Endodermal cell (in vitro differentiated cells): ENCODE data around the gene HAPSTR1. TPM values are rescaled to one million over a fixed set of nuclear protein-coding genes. Genes with fewer than 3 reads are reported as not detected.
"Not testable (repeated sequence)": the region's sequence is repeated elsewhere in the genome, so short reads cannot be mapped to it uniquely, and the experiment has no call there.

Experiments used
- DNase-seq: peaks from one replicate; pipeline ENCODE4 v3.0.0-alpha.2; 2017
- H3K27ac ChIP-seq: 2 replicates; pipeline ENCODE4 v1.5.1; 2013; ENCODE audit warnings: mild to moderate bottlenecking, low read depth, low read length, moderate library complexity
- H3K27me3 ChIP-seq: 2 replicates; pipeline ENCODE4 v1.6.1; 2013; ENCODE audit warnings: mild to moderate bottlenecking, low read length, moderate library complexity; ENCODE audit not compliant: insufficient read depth, control insufficient read depth, poor library complexity, severe bottlenecking
- H3K36me3 ChIP-seq: 2 replicates; pipeline ENCODE4 v1.7.0; 2013; ENCODE audit warnings: mild to moderate bottlenecking, low read length, moderate library complexity; ENCODE audit not compliant: control insufficient read depth, insufficient read depth
- H3K4me1 ChIP-seq: one replicate; pipeline ENCODE4 v1.7.0; 2013; ENCODE audit warnings: low read length; ENCODE audit not compliant: control insufficient read depth, insufficient read depth
- H3K4me3 ChIP-seq: 2 replicates; pipeline ENCODE4 v1.5.1; 2013; ENCODE audit warnings: mild to moderate bottlenecking, low read length, moderate library complexity
- H3K9ac ChIP-seq: 2 replicates; pipeline ENCODE4 v1.6.1; 2013; ENCODE audit warnings: mild to moderate bottlenecking, low read length, moderate library complexity; ENCODE audit not compliant: poor library complexity, severe bottlenecking; ENCODE audit errors: extremely low read depth
- H3K9me3 ChIP-seq: 2 replicates; pipeline ENCODE4 v1.6.1; 2013; ENCODE audit warnings: mild to moderate bottlenecking, low read length, moderate library complexity; ENCODE audit not compliant: control insufficient read depth
- H3K27ac Mint-ChIP-seq: 2 replicates; pipeline ENCODE4 v1.8.0; 2020; ENCODE audit warnings: mixed read lengths
- H3K27me3 Mint-ChIP-seq: 2 replicates; pipeline ENCODE4 v1.8.0; 2021; ENCODE audit warnings: mild to moderate bottlenecking, mixed read lengths; ENCODE audit not compliant: insufficient read depth
- H3K36me3 Mint-ChIP-seq: 2 replicates; pipeline ENCODE4 v1.8.0; 2020; ENCODE audit warnings: low read depth, mixed read lengths
- H3K4me1 Mint-ChIP-seq: 2 replicates; pipeline ENCODE4 v1.8.0; 2020; ENCODE audit warnings: mixed read lengths
- H3K4me3 Mint-ChIP-seq: 2 replicates; pipeline ENCODE4 v1.8.0; 2020; ENCODE audit warnings: mild to moderate bottlenecking, moderate library complexity, mixed read lengths
- H3K9me3 Mint-ChIP-seq: 2 replicates; pipeline ENCODE4 v1.8.0; 2020; ENCODE audit warnings: mild to moderate bottlenecking, mixed read lengths
- CTCF ChIP-seq: fragments of 200-600 bp; sonication (generic); conservative IDR thresholded peaks from 2 replicates; pipeline ENCODE4 v1.5.0; 2021; ENCODE audit warnings: antibody characterized with exemption, mild to moderate bottlenecking
- WGBS, 2 experiments: methylation state at CpG; one replicate each; pipeline versions ENCODE4 v1.1.5 to v1.1.7; 2013; ENCODE audit warnings: missing lambda C conversion rate in 2 of 2, mixed read lengths in 1 of 2; ENCODE audit not compliant: insufficient coverage in 1 of 2, insufficient read length in 1 of 2; 5-methylcytosine and 5-hydroxymethylcytosine counted together
- long read RNA-seq, 4 experiments: library from polyadenylated mRNA in 2 of 4; library from RNA in 1 of 4; library from capped mRNA in 1 of 4; stranded (forward) in 3 of 4; unstranded in 1 of 4; transcript quantifications; one replicate each; pipeline ENCODE4 v2.0.0, GENCODE V29; 2020 to 2021; ENCODE audit warnings: inconsistent platforms in 1 of 4
- polyA plus RNA-seq, 2 experiments: library from polyadenylated mRNA; stranded (reverse); fragments of 50-300 nt; gene quantifications; one replicate each; pipeline ENCODE4 v1.2.3, GENCODE V29; 2013
- total RNA-seq, 2 donors: library from RNA; stranded (reverse); fragmentation: NEBNext Ultra II Directional in 1 of 2; extraction: Animal tissue kit (Norgen Biotek cat#: 25700) in 1 of 2; gene quantifications; 2 replicates in 1 of 2; 3 replicates in 1 of 2; pipeline ENCODE4 v1.2.1, GENCODE V29; 2021

HAPSTR1 gene
- total RNA-seq: 10 to 100 TPM; 60.9 to 68.5 TPM
- 34.8 TPM for polyA plus RNA-seq (2013, experiment 1 of 2)
- polyA plus RNA-seq (2013, experiment 2 of 2): 35.4 TPM
- long read RNA-seq, experiment 1, full-length matches to known transcripts: 9 of 23 reads
- long read RNA-seq, experiment 1, partial matches to known transcripts: 2 of 23 reads
- long read RNA-seq, experiment 1, other reads (novel, unspliced or antisense): 12 of 23 reads
- long read RNA-seq, experiment 2, full-length matches to known transcripts: 95 of 113 reads
- long read RNA-seq, experiment 2, partial matches to known transcripts: 2 of 113 reads
- long read RNA-seq, experiment 2, other reads (novel, unspliced or antisense): 16 of 113 reads
- long read RNA-seq, experiment 3, full-length matches to known transcripts: 2 of 8 reads
- long read RNA-seq, experiment 3, partial matches to known transcripts: 1 of 8 reads
- long read RNA-seq, experiment 3, other reads (novel, unspliced or antisense): 5 of 8 reads
- long read RNA-seq, experiment 4, partial matches to known transcripts: 2 of 4 reads
- long read RNA-seq, experiment 4, other reads (novel, unspliced or antisense): 2 of 4 reads

GRCh38 chr16:9090960-9091866, at the start of gene HAPSTR1:
Gene HAPSTR1 (plus strand): TSS chr16:9091644. CDS start chr16:9092045, 401 bp downstream.
- peak within 1 kb of the TSS; percentile 97 for H3K27ac Mint-ChIP-seq
- H3K36me3 Mint-ChIP-seq: peaks cover 29% of the 10 kb centered on the region
- H3K9me3 Mint-ChIP-seq: no peaks in the 10 kb centered on the region
- peaks cover 27% of the 10 kb centered on the region for H3K4me1 Mint-ChIP-seq
- DNase-seq: peak; percentile 100
- Histone ChIP-seq H3K36me3 (peaks cover 30% of the 10 kb centered on the region), H3K4me3 (peak within 1 kb of the TSS; percentile 88), H3K27me3 (no peaks in the 10 kb centered on the region), H3K27ac (peak within 1 kb of the TSS; percentile 90), H3K4me1 (no peaks in the 10 kb centered on the region), H3K9me3 (no peaks in the 10 kb centered on the region), H3K9ac (peak within 1 kb of the TSS; percentile 95)
- H3K4me3 Mint-ChIP-seq: peak within 1 kb of the TSS; percentile 91
- no peak for TF ChIP-seq CTCF
- peaks cover 2% of the 10 kb centered on the region for H3K27me3 Mint-ChIP-seq
- 0% methylated on average over 6 to 62 of the region's 79 CpGs for WGBS, 2 experiments

- H3K9me3 Mint-ChIP-seq: peaks cover 5% of the 10 kb centered on the region
- Histone ChIP-seq H3K9ac (no peak overlapping the region), H3K9me3 (no peaks in the 10 kb centered on the region), H3K36me3 (no peaks in the 10 kb centered on the region), H3K27ac (no peak overlapping the region), H3K4me3 (no peak overlapping the region), H3K27me3 (no peaks in the 10 kb centered on the region), H3K4me1 (no peaks in the 10 kb centered on the region)
- no peaks in the 10 kb centered on the region for H3K27me3 Mint-ChIP-seq
- DNase-seq: peak; percentile 54
- WGBS, 2 experiments: 84 to 91% methylated on average over 4 to 5 of the region's 5 CpGs
- no peak overlapping the region for H3K27ac Mint-ChIP-seq
- no peak for TF ChIP-seq CTCF
- no peak overlapping the region for H3K4me3 Mint-ChIP-seq
- H3K36me3 Mint-ChIP-seq: no peaks in the 10 kb centered on the region
- H3K4me1 Mint-ChIP-seq: no peaks in the 10 kb centered on the region
These were observed 48.9 kb upstream of the HAPSTR1 start for GRCh38 chr16:9042533-9042932.

GRCh38 chr16:9042964-9043680, 48.3 kb upstream of the HAPSTR1 start:
- WGBS, 2 experiments: 88 to 91% methylated on average over 14 to 15 of the region's 15 CpGs
- Histone ChIP-seq H3K4me3 (no peak overlapping the region), H3K9me3 (no peaks in the 10 kb centered on the region), H3K27ac (no peak overlapping the region), H3K9ac (no peak overlapping the region), H3K27me3 (no peaks in the 10 kb centered on the region), H3K36me3 (no peaks in the 10 kb centered on the region), H3K4me1 (no peaks in the 10 kb centered on the region)
- no peak overlapping the region for H3K27ac Mint-ChIP-seq
- H3K36me3 Mint-ChIP-seq: no peaks in the 10 kb centered on the region
- H3K27me3 Mint-ChIP-seq: no peaks in the 10 kb centered on the region
- no peak for DNase-seq
- no peaks in the 10 kb centered on the region for H3K4me1 Mint-ChIP-seq
- H3K9me3 Mint-ChIP-seq: peaks cover 5% of the 10 kb centered on the region
- no peak overlapping the region for H3K4me3 Mint-ChIP-seq
- TF ChIP-seq CTCF: no peak

GRCh38 chr16:9045562-9045961, 45.9 kb upstream of the HAPSTR1 start:
- H3K4me1 ChIP-seq, H3K27me3 ChIP-seq, H3K4me3 ChIP-seq, H3K4me3 Mint-ChIP-seq, H3K4me1 Mint-ChIP-seq, H3K9ac ChIP-seq, DNase-seq, H3K36me3 ChIP-seq, H3K27ac Mint-ChIP-seq, H3K36me3 Mint-ChIP-seq, H3K9me3 ChIP-seq, H3K27me3 Mint-ChIP-seq, H3K9me3 Mint-ChIP-seq, H3K27ac ChIP-seq: not testable (repeated sequence)
- 67% methylated on average over 3 of the region's 3 CpGs; no CpG with 5 or more reads in 1 of the 2 experiments for WGBS, 2 experiments
